NCI-H2196 treated with DMSO at 0.1 percent for 48 hours (cell line): ENCODE measurements around the gene CDYL2.

Experiments used
- DNase-seq: peaks from one replicate; lab custom pipeline; 2025; ENCODE audit not compliant: unreplicated experiment; lab: John Stamatoyannopoulos, UW

Gene CDYL2

GRCh38 chr16:80602894-80603293 is 201.5 kb downstream of the CDYL2 start:
- no peak for DNase-seq

GRCh38 chr16:80601182-80601581 is 203.2 kb downstream of the CDYL2 start:
- DNase-seq = no peak

- no peak for DNase-seq
Observed at GRCh38 chr16:80599466-80599865, 204.9 kb downstream of the CDYL2 start.

- DNase-seq = no peak
Observed at GRCh38 chr16:80596507-80597207, 207.7 kb downstream of the CDYL2 start.

- no peak for DNase-seq
Observed at GRCh38 chr16:80594756-80595155, 209.6 kb downstream of the CDYL2 start.

GRCh38 chr16:80592273-80592672 is 212.1 kb downstream of the CDYL2 start:
- no peak for DNase-seq

GRCh38 chr16:80591071-80591915 is 213.1 kb downstream of the CDYL2 start:
- DNase-seq = no peak

GRCh38 chr16:80587071-80587470 is 217.3 kb downstream of the CDYL2 start:
- no peak for DNase-seq

- no peak for DNase-seq
Observed at GRCh38 chr16:80586476-80586875, 217.9 kb downstream of the CDYL2 start.

GRCh38 chr16:80585764-80586163 is 218.6 kb downstream of the CDYL2 start:
- no peak for DNase-seq

GRCh38 chr16:80583466-80583865 is 220.9 kb downstream of the CDYL2 start:
- DNase-seq = no peak

- no peak for DNase-seq
Observed at GRCh38 chr16:80580109-80580832, 224.1 kb downstream of the CDYL2 start.

- no peak for DNase-seq
Observed at GRCh38 chr16:80577485-80578280, 226.7 kb downstream of the CDYL2 start.

- DNase-seq = no peak
Observed at GRCh38 chr16:80576343-80576912, 228.0 kb downstream of the CDYL2 start.

GRCh38 chr16:80573700-80574120 is 230.7 kb downstream of the CDYL2 start:
- DNase-seq = no peak

GRCh38 chr16:80570106-80570478 is 234.3 kb downstream of the CDYL2 start:
- no peak for DNase-seq

- no peak for DNase-seq
Observed at GRCh38 chr16:80569440-80570105, 234.8 kb downstream of the CDYL2 start.

GRCh38 chr16:80564394-80564793 is 240.0 kb downstream of the CDYL2 start:
- DNase-seq = no peak

- no peak for DNase-seq
Observed at GRCh38 chr16:80563066-80563465, 241.3 kb downstream of the CDYL2 start.

- DNase-seq = no peak
Observed at GRCh38 chr16:80559369-80559768, 245.0 kb downstream of the CDYL2 start.
